HEK293 (cell line): ENCODE results near the gene UTP4.

Experiments used
- CTCF ChIP-seq: fragments of 450-650 bp; formaldehyde crosslinking; IDR thresholded peaks from 2 replicates; pipeline ENCODE4 v1.5.1; 2016; ENCODE audit warnings: missing biosample characterization, missing genetic modification characterization
- REPIN1 ChIP-seq: fragments of 450-650 bp; formaldehyde crosslinking; IDR thresholded peaks from 2 replicates; pipeline ENCODE4 v1.5.1; 2017; ENCODE audit warnings: missing biosample characterization, missing genetic modification characterization, low read depth

DNA sequence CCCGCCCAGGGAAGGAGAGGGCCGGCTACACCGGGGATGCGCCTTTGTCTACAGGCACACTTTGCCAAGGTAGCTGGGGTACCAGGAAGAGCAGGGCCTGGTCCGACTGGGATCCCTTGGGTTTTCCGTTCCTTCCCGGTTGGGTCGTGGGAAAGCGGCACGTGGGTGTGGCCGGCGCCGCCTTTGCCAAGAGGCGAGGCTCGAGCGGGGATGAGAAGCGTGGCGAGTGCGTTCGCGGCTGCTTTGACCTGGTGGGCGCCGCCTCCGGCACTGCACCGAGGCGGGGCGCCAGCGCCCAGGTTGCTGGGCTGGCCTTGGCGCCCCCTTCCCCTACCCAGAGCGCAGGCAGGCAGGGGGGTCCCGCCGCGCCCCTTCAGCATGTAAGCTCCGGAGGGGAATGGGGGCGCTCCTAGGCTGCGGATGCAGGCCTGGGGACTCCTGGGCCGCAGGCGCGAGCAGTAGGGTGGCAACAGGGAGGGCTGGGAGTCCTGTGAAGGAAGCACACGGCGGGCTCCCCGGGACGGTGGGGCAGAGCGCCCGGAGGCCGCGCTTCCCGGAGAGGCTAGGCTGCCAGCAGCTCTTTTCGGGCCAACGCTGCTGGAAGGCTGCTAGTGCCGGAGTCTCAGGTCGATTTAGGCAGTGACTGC is 25.0 kb upstream of the UTP4 start:
- no peak for TF ChIP-seq CTCF (tag by site-specific recombination)
- no peak for TF ChIP-seq REPIN1 (tag by site-specific recombination)
